Sigmoid colon (tissue), 7 donors: ENCODE data around the gene JAKMIP1. TPM values are rescaled to one million over a fixed set of nuclear protein-coding genes. Genes with fewer than 3 reads are reported as not detected.
"Not testable (repeated sequence)": the region's sequence is repeated elsewhere in the genome, so short reads cannot be mapped to it uniquely, and the experiment has no call there.

Experiments
- DNase-seq: peaks from one replicate; pipeline ENCODE4 v3.0.0-alpha.2; 2019
- H3K27ac ChIP-seq, 4 donors: fragments of 200-600 bp; sonication (generic); one replicate each; pipeline ENCODE4 v1.5.1; 2016 to 2019; ENCODE audit warnings: mild to moderate bottlenecking in 1 of 4
- H3K27me3 ChIP-seq, 3 donors: fragments of 200-600 bp; sonication (generic); one replicate each; pipeline ENCODE4 v1.5.1; 2019; ENCODE audit warnings: mild to moderate bottlenecking in 1 of 3
- H3K36me3 ChIP-seq, 4 donors: fragments of 200-600 bp; sonication (generic); one replicate each; pipeline ENCODE4 v1.5.1; 2016 to 2019
- H3K4me1 ChIP-seq, 4 donors: fragments of 200-600 bp; sonication (generic); one replicate each; pipeline ENCODE4 v1.5.1; 2017 to 2019
- H3K4me3 ChIP-seq, 4 donors: fragments of 200-600 bp; sonication (generic); one replicate each; pipeline ENCODE4 v1.5.1; 2017 to 2019; ENCODE audit warnings: mild to moderate bottlenecking in 2 of 4, moderate library complexity in 1 of 4
- H3K9me3 ChIP-seq, 4 donors: fragments of 200-600 bp in 3 of 4; sonication (generic) in 3 of 4; one replicate each; pipeline versions ENCODE4 v1.5.1 to v1.6.1; 2013 to 2019
- CTCF ChIP-seq, 4 experiments: fragments of 450-650 bp in 3 of 4; fragments of 200-600 bp in 1 of 4; IDR thresholded peaks; one replicate each; pipeline ENCODE4 v1.5.1; 2016 to 2019; ENCODE audit warnings: antibody characterized with exemption in 4 of 4, mild to moderate bottlenecking in 3 of 4, moderate library complexity in 2 of 4
- EP300 ChIP-seq, 4 donors: sonication (generic); formaldehyde crosslinking; IDR thresholded peaks; one replicate each; pipeline ENCODE4 v1.6.1; 2017; ENCODE audit warnings: antibody characterized with exemption in 4 of 4
- POLR2A ChIP-seq, 2 donors: fragments of 450-650 bp; IDR thresholded peaks; one replicate each; pipeline ENCODE4 v1.6.1; 2016; ENCODE audit warnings: antibody characterized with exemption in 2 of 2, mild to moderate bottlenecking in 2 of 2, moderate library complexity in 2 of 2
- POLR2AphosphoS5 ChIP-seq, 4 donors: sonication (generic); formaldehyde crosslinking; IDR thresholded peaks; one replicate each; pipeline ENCODE4 v1.6.1; 2017; ENCODE audit warnings: antibody characterized with exemption in 4 of 4
- WGBS, 2 donors: extraction: QIAGEN DNeasy Blood & Tissue Kit; methylation state at CpG; one replicate each; pipeline ENCODE4 v1.1.7; 2013; 5-methylcytosine and 5-hydroxymethylcytosine counted together
- intact Hi-C: fragments of 100-400 bp; cut with DNase I; formaldehyde crosslinking; loops from one replicate; pipeline ENCODE4 v1.15.1; 2023
- polyA plus RNA-seq, 3 donors: library from polyadenylated mRNA; stranded (reverse); fragments of 200-250 nt; gene quantifications; one replicate each; pipeline ENCODE4 v1.2.3, GENCODE V29; 2013
- total RNA-seq, 4 donors: library from RNA; depleted of rRNA; stranded (reverse); fragments of >200 nt; gene quantifications; one replicate each; pipeline ENCODE4 v1.1.0, GENCODE V29; 2016
- donor health status: healthy with polysubstance abuse.
- donor health status: Bipolar disorder and iron deficiency.
- donor health status: healthy.

Gene JAKMIP1
- total and polyA plus RNA-seq, 7 donors, result 0.49 to 3.9 (median 1.8) TPM; not detected in 2

- peak; percentile 49 for DNase-seq
- no peaks in the 10 kb centered on the region for H3K4me1 ChIP-seq
- H3K27ac ChIP-seq, result no peak overlapping the region
- no peaks in the 10 kb centered on the region for H3K36me3 ChIP-seq
- H3K9me3 ChIP-seq, result no peaks in the 10 kb centered on the region
- 30 to 41% methylated on average over 54 of the region's 54 CpGs for WGBS, 2 donors
- TF ChIP-seq EP300 (IDR thresholded peaks at IDR 0.05) (no peak), CTCF (IDR thresholded peaks at IDR 0.05) (no peak), POLR2AphosphoS5 (IDR thresholded peaks at IDR 0.05) (no peak), POLR2A (IDR thresholded peaks at IDR 0.05) (no peak)
- H3K27me3 ChIP-seq, result peaks cover 8 to 50% (median 30%) of the 10 kb centered on the region in 3 donors
- intact Hi-C loops, result no loop called here
- H3K4me3 ChIP-seq, result no peak overlapping the region
Measured at GRCh38 chr4:6008092-6008551, 192.2 kb downstream of the JAKMIP1 start.

- DNase-seq, result peak; percentile 9
- TF ChIP-seq POLR2A (IDR thresholded peaks at IDR 0.05), result no peak
- TF ChIP-seq CTCF (IDR thresholded peaks at IDR 0.05), result no peak
- TF ChIP-seq EP300 (IDR thresholded peaks at IDR 0.05), result no peak
- no peak for TF ChIP-seq POLR2AphosphoS5 (IDR thresholded peaks at IDR 0.05)
- Histone ChIP-seq H3K27ac (no peak overlapping the region), H3K27me3 (peaks cover 4 to 30% (median 26%) of the 10 kb centered on the region in 3 donors), H3K36me3 (no peaks in the 10 kb centered on the region), H3K4me3 (no peak overlapping the region), H3K9me3 (no peaks in the 10 kb centered on the region), H3K4me1 (no peaks in the 10 kb centered on the region)
- intact Hi-C loops, result no loop called here
- 76 to 80% methylated on average over 4 of the region's 4 CpGs for WGBS, 2 donors
Measured at GRCh38 chr4:6005175-6005574, 195.2 kb downstream of the JAKMIP1 start.

- H3K36me3 ChIP-seq, H3K9me3 ChIP-seq, DNase-seq, H3K27ac ChIP-seq, H3K4me3 ChIP-seq, intact Hi-C loops, H3K4me1 ChIP-seq: not testable (repeated sequence)
- H3K27me3 ChIP-seq, result peaks cover 0 to 33% (median 14%) of the 10 kb centered on the region in 3 donors
- 69 to 96% methylated on average over 1 of the region's 1 CpG for WGBS, 2 donors
Measured at GRCh38 chr4:6003485-6003884, 196.9 kb downstream of the JAKMIP1 start.

- Histone ChIP-seq H3K9me3 (no peaks in the 10 kb centered on the region), H3K4me1 (no peaks in the 10 kb centered on the region), H3K4me3 (no peak overlapping the region), H3K27me3 (peaks cover 0 to 33% (median 12%) of the 10 kb centered on the region in 3 donors), H3K27ac (no peak overlapping the region), H3K36me3 (no peaks in the 10 kb centered on the region)
- DNase-seq, result no peak
- intact Hi-C loops, result no loop called here
- TF ChIP-seq POLR2AphosphoS5 (IDR thresholded peaks at IDR 0.05), result no peak
- no peak for TF ChIP-seq POLR2A (IDR thresholded peaks at IDR 0.05)
- no peak for TF ChIP-seq EP300 (IDR thresholded peaks at IDR 0.05)
- TF ChIP-seq CTCF (IDR thresholded peaks at IDR 0.05), result no peak
- WGBS, 2 donors, result 72 to 80% methylated on average over 3 of the region's 3 CpGs
Measured at GRCh38 chr4:6002926-6003325, 197.4 kb downstream of the JAKMIP1 start.

- Histone ChIP-seq H3K27me3 (peaks cover 0 to 31% (median 7%) of the 10 kb centered on the region in 3 donors), H3K36me3 (no peaks in the 10 kb centered on the region), H3K4me1 (no peaks in the 10 kb centered on the region), H3K27ac (no peak overlapping the region), H3K4me3 (no peak overlapping the region), H3K9me3 (no peaks in the 10 kb centered on the region)
- no peak for DNase-seq
- no peak for TF ChIP-seq CTCF (IDR thresholded peaks at IDR 0.05)
- no peak for TF ChIP-seq POLR2AphosphoS5 (IDR thresholded peaks at IDR 0.05)
- TF ChIP-seq EP300 (IDR thresholded peaks at IDR 0.05), result no peak
- no peak for TF ChIP-seq POLR2A (IDR thresholded peaks at IDR 0.05)
- intact Hi-C loops, result no loop called here
- 76 to 86% methylated on average over 5 of the region's 5 CpGs for WGBS, 2 donors
Measured at GRCh38 chr4:6002492-6002833, 197.9 kb downstream of the JAKMIP1 start.
